ENCODE results near the gene CXorf58. TPM values are rescaled to one million over a fixed set of nuclear protein-coding genes. Genes with fewer than 3 reads are reported as not detected.
"Not testable (repeated sequence)": the region's sequence is repeated elsewhere in the genome, so short reads cannot be mapped to it uniquely, and the experiment has no call there.

The CXorf58 gene
- total RNA-seq, 2 donors from 2014 or later: not detected

DNA sequence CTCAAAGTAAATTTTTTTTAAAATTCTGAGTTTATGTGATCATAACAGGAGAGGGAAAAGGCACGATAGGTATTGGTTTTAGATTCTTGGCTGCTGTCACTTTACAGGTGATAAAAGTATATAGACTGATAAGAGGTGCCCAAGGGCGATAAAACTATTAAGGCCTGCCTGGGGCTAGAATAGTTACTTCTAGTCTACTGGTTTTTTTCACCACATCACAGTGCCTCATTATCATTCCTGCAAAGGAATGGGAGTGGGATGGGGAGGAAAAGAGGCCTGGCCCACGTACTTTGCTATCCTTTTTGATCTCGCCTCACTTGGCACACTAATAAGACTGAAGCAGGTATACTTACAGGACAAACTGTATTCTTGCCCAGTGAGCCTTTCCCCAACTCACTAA lies 46.6 kb downstream of the CXorf58 start:
- Histone ChIP-seq H3K4me1 (ENCODE audit: control insufficient read depth in 1 of 2, low read depth in 2 of 2) (no peaks in the 10 kb centered on the region), H3K9me3 (no peaks in the 10 kb centered on the region), H3K27ac (no peak overlapping the region), H3K27me3 (replicated peaks; ENCODE audit: insufficient read depth) (no peaks in the 10 kb centered on the region), H3K4me3 (no peak overlapping the region), H3K36me3 (no peaks in the 10 kb centered on the region)
- ATAC-seq (ENCODE audit: insufficient number of reproducible peaks, low FRiP score, low read depth): no peak
- DNase-seq (ENCODE audit: low spot score): no peak
- TF ChIP-seq, protein P1, sequence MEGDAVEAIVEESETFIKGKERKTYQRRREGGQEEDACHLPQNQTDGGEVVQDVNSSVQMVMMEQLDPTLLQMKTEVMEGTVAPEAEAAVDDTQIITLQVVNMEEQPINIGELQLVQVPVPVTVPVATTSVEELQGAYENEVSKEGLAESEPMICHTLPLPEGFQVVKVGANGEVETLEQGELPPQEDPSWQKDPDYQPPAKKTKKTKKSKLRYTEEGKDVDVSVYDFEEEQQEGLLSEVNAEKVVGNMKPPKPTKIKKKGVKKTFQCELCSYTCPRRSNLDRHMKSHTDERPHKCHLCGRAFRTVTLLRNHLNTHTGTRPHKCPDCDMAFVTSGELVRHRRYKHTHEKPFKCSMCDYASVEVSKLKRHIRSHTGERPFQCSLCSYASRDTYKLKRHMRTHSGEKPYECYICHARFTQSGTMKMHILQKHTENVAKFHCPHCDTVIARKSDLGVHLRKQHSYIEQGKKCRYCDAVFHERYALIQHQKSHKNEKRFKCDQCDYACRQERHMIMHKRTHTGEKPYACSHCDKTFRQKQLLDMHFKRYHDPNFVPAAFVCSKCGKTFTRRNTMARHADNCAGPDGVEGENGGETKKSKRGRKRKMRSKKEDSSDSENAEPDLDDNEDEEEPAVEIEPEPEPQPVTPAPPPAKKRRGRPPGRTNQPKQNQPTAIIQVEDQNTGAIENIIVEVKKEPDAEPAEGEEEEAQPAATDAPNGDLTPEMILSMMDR (IDR thresholded peaks at IDR 0.05): no peak

DNA sequence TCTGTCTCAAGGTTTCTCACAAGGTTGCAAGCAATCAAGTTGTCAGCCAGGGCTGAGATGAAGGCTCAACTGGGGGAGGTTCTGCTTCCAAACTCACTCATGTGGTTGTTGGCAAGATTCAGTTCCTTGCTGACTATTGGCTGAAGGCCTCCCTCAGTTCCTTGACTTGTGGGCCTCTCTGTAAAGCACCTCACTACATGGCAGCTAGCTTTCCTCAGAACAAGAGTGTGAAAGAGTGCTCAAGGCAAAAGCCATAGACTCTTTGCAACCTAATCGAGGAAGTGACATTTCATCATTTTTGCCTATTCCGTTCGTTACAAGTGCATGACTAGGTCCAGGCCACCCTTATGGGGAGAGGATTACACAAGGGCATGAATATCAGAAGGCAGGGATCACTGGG lies 52.0 kb downstream of the CXorf58 start:
- no peak overlapping the region for H3K27ac ChIP-seq
- H3K9me3 ChIP-seq: no peaks in the 10 kb centered on the region
- H3K27me3 ChIP-seq (replicated peaks; ENCODE audit: insufficient read depth): no peaks in the 10 kb centered on the region
- H3K36me3 ChIP-seq: no peaks in the 10 kb centered on the region
- DNase-seq (ENCODE audit: low spot score) (no peak), ATAC-seq (ENCODE audit: insufficient number of reproducible peaks, low FRiP score, low read depth) (no peak)
- no peaks in the 10 kb centered on the region for H3K4me1 ChIP-seq (ENCODE audit: control insufficient read depth in 1 of 2, low read depth in 2 of 2)
- TF ChIP-seq, protein P1 (IDR thresholded peaks at IDR 0.05): no peak
- no peak overlapping the region for H3K4me3 ChIP-seq

DNA sequence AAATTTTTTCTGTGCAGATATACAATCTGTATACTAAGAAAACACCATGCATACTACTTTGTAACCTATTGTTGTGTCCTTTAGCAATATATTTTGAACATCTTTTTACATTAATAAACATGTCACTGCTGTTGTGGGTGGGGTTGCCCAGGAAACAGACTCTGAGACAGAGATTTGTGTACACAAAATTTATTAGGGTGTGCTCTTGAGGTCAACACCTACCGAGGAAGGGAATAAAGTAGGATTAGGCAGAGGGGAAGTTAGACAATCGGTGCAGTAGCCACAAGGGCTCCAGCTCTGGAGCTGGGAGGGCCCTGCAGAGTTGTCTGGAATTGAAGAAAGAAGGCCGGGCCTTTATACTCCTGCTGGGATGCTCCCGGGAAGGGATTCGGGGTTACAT lies 56.4 kb downstream of the CXorf58 start:
- H3K4me1 ChIP-seq (ENCODE audit: control insufficient read depth in 1 of 2, low read depth in 2 of 2): no peaks in the 10 kb centered on the region
- no peak overlapping the region for H3K4me3 ChIP-seq
- DNase-seq (ENCODE audit: low spot score) (no peak), ATAC-seq (ENCODE audit: insufficient number of reproducible peaks, low FRiP score, low read depth) (no peak)
- no peaks in the 10 kb centered on the region for H3K27me3 ChIP-seq (replicated peaks; ENCODE audit: insufficient read depth)
- H3K9me3 ChIP-seq: no peaks in the 10 kb centered on the region
- TF ChIP-seq, protein P1 (IDR thresholded peaks at IDR 0.05): no peak
- H3K36me3 ChIP-seq: no peaks in the 10 kb centered on the region
- no peak overlapping the region for H3K27ac ChIP-seq

DNA sequence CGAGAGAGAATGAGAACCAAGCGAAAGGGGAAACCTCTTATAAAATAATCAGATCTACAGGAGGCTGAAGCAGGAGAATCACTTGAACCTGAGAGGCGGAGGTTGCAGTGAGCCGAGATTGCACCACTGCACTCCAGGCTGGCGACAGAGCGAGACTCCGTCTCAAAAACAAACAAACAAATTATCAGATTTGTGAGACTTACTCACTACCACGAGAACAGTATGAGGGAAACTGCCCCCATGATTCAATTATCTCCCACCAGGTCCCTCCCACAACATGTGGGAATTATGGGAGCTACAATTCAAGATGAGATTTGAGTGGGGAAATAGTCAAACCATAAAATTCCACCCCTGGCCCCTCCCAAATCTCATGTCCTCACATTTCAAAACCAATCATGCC lies 57.8 kb downstream of the CXorf58 start:
- not testable (repeated sequence) for H3K4me3 ChIP-seq; H3K27me3 ChIP-seq (replicated peaks; ENCODE audit: insufficient read depth); H3K4me1 ChIP-seq (ENCODE audit: control insufficient read depth in 1 of 2, low read depth in 2 of 2); H3K36me3 ChIP-seq; H3K9me3 ChIP-seq; DNase-seq (ENCODE audit: low spot score); ATAC-seq (ENCODE audit: insufficient number of reproducible peaks, low FRiP score, low read depth); H3K27ac ChIP-seq

DNA sequence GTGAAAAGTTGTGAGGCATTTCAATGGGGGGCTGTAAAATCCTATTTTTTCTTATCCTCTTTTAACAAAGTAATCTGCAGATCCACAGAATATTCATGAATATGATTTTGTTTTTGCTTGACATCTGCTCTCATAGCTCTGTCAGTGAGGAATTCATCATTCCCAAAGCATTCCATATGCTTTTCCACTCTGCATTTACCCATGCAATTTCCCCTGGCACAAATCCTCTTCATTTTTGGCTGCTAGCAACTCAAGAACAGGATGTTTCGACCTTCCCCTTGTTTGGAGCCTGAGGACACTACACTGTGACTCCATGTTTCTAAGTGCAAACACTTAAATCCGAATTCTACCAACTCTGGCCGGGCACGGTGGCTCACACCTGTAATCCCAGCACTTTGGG lies 70.7 kb downstream of the CXorf58 start:
- TF ChIP-seq, protein P1 (IDR thresholded peaks at IDR 0.05): no peak
- H3K9me3 ChIP-seq: no peaks in the 10 kb centered on the region
- DNase-seq (ENCODE audit: low spot score) (no peak), ATAC-seq (ENCODE audit: insufficient number of reproducible peaks, low FRiP score, low read depth) (no peak)
- H3K36me3 ChIP-seq: no peaks in the 10 kb centered on the region
- H3K4me1 ChIP-seq (ENCODE audit: control insufficient read depth in 1 of 2, low read depth in 2 of 2): no peaks in the 10 kb centered on the region
- no peaks in the 10 kb centered on the region for H3K27me3 ChIP-seq (replicated peaks; ENCODE audit: insufficient read depth)
- H3K4me3 ChIP-seq: no peak overlapping the region
- H3K27ac ChIP-seq: no peak overlapping the region

DNA sequence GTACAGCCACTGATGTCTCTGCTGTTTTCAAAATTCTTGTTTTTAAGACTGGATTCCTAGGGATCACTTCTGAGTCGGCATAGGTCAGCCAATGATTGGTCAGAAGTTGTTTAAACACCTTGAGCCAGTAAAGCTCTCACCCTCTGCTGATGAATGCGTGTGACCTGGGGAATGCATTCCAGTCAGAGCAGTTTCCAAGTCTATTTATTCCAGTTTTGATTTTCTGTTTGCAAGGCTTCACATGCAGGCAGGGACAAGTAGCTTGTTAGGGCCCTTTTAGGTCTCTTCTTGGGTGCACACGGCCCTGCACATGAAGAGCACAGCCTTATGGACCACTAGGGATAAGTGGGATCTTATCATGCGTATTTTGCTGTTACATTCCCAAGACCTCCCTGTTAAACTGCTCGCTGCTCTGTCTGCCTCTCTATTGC lies 72.2 kb downstream of the CXorf58 start:
- Histone ChIP-seq H3K9me3 (no peaks in the 10 kb centered on the region), H3K36me3 (no peaks in the 10 kb centered on the region), H3K27me3 (replicated peaks; ENCODE audit: insufficient read depth) (no peaks in the 10 kb centered on the region), H3K27ac (no peak overlapping the region), H3K4me3 (no peak overlapping the region), H3K4me1 (ENCODE audit: control insufficient read depth in 1 of 2, low read depth in 2 of 2) (no peaks in the 10 kb centered on the region)
- ATAC-seq (ENCODE audit: insufficient number of reproducible peaks, low FRiP score, low read depth): no peak
- no peak for DNase-seq (ENCODE audit: low spot score)
- TF ChIP-seq, protein P1 (IDR thresholded peaks at IDR 0.05): no peak
